Forelimb muscle (tissue), 1 donor: ENCODE measurements around the gene ACSBG1. TPM values are rescaled to one million over a fixed set of nuclear protein-coding genes. Genes with fewer than 3 reads are reported as not detected.
A peak's percentile ranks its signal among the peaks of the same experiment; 100 is the strongest.

Source experiments
- DNase-seq: peaks from one replicate; pipeline ENCODE4 v3.0.0-alpha.2; 2013; ENCODE audit warnings: low read depth
- polyA plus RNA-seq: library from polyadenylated mRNA; unstranded; fragments of 120-200 nt; gene quantifications from one replicate; pipeline ENCODE4 v1.2.1, GENCODE V29; 2013; ENCODE audit not compliant: insufficient read length

The ACSBG1 gene, protein sequence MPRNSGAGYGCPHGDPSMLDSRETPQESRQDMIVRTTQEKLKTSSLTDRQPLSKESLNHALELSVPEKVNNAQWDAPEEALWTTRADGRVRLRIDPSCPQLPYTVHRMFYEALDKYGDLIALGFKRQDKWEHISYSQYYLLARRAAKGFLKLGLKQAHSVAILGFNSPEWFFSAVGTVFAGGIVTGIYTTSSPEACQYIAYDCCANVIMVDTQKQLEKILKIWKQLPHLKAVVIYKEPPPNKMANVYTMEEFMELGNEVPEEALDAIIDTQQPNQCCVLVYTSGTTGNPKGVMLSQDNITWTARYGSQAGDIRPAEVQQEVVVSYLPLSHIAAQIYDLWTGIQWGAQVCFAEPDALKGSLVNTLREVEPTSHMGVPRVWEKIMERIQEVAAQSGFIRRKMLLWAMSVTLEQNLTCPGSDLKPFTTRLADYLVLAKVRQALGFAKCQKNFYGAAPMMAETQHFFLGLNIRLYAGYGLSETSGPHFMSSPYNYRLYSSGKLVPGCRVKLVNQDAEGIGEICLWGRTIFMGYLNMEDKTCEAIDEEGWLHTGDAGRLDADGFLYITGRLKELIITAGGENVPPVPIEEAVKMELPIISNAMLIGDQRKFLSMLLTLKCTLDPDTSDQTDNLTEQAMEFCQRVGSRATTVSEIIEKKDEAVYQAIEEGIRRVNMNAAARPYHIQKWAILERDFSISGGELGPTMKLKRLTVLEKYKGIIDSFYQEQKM
- polyA plus RNA-seq: 0.18 TPM

DNA sequence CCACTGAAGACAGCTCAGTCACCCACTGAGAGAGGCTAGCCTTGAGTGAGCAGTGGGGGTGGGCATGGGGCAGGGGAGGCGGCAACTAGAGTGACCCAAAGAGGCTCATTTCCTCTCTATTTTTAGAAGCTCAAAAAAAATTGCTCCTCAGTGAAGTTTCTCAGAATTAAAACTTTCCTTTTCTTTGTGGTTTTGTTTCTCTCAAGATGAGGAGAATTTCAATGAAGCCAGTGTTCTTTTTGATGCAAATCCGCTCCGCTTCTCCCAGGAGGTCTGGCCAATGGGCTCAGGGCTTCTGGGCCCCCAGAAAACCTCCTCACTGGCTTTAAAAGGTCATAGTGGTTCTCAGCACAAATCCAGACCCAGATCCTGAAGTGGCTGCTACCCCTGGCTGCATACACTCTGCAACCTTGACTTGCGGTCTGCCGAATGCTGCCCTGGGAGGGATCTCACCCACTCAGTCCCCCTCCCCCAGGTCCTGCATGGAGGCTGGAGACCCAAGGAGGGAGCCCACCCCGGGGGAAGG lies at the start of gene ACSBG1:
ACSBG1 (minus strand) TSS at position 51 of the 526 bp plus-strand sequence. CDS start 64 bp downstream, outside the sequence.
- no peak for DNase-seq

GRCh38 chr15:78282324-78282723 lies 48.0 kb upstream of the ACSBG1 start:
- no peak for DNase-seq

DNA sequence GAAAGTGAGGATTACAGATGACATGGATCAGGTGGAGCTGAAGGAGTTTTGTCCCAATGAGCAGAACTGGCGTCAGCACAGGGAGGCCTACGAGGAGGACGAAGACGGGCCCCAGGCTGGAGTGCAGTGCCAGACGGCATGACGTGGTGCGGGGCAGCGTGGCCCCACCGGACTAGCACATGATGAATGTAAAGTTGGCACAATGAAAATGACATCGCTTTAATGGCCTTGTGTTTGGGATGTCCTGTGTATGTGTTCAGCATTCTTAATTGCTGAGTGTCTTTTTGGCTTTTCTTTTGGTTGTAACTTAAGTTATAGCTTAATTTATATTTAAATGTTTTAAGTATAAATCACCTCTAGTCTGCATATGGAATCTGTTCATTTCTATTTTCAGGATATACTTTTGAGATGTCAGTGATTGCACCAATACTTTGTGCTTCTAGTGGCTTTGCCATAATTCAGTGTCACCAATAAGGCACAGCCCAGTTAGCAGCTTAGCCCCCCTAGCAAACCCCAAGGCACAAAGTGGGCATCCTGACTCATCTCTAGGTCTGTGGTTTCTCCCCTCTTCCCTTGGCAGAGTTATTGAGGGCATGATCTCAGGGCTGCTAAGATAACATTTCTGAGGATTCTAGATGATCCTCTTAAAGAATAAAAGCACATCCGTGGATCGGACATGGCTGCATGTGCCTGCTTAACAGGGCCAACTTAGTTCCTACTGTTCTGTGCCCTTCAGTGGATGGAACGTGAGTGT lies 46.1 kb upstream of the ACSBG1 start:
- no peak for DNase-seq

DNA sequence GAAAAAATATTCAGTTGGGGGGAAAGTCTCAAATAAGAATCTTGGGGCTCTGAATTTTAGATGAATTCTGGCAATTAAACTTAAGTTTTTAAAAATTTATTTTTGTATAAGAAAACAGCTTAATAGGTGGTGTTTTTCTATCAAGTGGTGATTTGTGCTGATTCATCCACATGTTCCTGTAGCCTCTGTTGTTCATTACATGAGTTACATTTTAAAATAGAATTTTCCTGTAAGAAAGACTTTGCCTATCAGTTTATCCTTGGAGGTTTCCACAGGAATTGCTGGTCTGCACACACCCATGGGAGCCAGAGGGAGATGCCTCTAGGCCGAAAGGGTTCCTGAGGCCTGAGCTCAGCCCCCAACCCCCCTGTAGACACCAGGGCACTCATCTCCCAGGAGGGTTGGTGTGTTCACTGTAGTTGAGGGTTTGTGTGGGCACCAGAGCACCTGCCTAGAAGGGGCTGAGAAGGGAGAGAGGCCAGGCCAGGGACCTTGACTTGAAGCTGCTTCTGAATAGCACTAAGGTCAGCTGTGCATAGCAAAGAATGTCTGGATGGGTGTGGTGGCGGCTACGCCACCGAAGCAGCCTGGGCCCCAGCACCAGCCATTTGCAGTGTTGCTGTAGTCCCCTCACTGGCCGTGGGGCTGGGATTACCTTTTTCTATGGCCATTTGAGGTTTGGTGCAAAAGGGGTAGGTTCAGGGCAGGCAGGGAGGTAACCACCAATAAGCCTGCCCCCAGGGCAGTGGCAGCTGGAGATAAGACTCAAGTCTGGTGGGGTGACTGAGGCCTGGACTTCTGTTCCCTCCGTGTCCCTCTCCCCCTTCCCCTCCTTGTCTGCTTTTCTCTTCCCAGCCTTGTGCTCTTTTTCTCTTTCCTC lies 41.9 kb upstream of the ACSBG1 start:
- no peak for DNase-seq

- no peak for DNase-seq
Observed at GRCh38 chr15:78274994-78275393, 40.6 kb upstream of the ACSBG1 start.

- no peak for DNase-seq
Observed at GRCh38 chr15:78272776-78273175, 38.4 kb upstream of the ACSBG1 start.

DNA sequence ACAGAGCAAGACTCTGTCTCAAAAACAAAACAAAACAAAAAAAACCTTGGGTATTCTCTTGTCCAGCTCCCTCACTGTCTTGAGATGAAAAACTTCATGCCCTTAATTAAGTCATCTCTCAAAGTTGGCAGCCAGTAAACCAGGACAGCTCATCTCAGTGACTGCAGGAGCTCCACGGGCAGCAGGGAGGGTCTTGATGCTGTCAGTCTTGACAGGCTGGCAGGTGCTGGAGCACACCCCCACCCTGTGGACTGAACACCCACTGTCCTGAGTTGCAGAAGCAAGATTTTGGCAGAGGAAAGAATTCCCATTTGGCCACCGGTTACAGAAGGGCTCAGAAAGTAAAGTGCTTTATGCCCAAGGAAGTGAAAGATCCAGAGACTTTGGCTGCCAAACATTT lies 38.0 kb upstream of the ACSBG1 start:
- no peak for DNase-seq

- no peak for DNase-seq
Observed at GRCh38 chr15:78266806-78267205, 32.4 kb upstream of the ACSBG1 start.

- no peak for DNase-seq
Observed at GRCh38 chr15:78266229-78266628, 31.9 kb upstream of the ACSBG1 start.

GRCh38 chr15:78265752-78266224 lies 31.4 kb upstream of the ACSBG1 start:
- DNase-seq: peak; percentile 11

DNA sequence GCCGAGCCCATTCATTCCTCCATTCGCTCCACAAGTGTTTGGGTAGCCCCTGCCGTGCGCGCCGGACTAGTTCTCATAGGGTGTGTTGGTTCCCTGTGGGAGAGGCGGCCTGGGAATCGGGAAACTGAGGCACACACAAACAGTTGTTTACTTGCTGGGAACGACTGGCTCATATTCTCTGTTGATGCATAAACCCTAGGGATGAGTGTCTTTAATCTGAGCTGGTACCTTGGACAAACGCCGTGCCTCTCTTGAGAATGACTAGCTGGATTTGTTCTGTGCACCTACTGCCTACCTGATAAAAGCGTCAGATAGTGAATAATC lies 30.7 kb upstream of the ACSBG1 start:
- no peak for DNase-seq

DNA sequence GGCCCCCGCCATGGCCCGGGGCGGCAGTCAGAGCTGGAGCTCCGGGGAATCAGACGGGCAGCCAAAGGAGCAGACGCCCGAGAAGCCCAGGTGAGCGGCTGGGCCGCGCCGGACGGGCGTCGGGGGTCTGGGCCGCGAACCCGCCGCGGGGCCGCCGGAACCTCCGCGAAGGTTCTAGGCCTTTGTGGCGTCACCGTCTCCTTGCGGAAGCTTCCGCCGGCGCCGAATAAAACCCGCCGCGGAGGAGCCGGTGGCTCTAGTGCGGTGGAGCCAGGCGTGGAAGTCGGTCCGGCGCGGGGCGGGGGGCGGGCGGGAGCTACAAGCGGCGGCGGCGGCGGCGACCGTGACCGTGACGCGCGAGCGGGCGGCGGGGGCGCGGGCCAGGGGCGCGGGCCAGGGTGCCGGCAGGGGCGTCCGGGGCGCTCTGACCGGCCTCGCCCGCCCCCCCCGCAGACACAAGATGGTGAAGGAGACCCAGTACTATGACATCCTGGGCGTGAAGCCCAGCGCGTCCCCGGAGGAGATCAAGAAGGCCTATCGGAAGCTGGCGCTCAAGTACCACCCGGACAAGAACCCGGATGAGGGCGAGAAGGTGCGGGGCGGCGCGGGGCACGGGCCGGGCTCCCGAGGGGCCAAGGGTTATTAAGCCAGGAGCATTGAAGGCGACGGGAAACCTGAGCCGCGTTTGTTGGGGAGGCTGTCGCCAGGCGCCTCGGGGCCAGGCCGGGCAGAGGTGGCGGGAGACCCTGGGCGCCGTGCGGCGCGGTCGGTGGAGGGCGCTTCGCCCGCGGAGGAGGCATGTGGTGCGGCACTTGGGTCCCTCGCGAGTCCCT lies 30.2 kb upstream of the ACSBG1 start, which contains the start of gene DNAJA4:
DNAJA4 (plus strand) TSS at position 259 of the 833 bp plus-strand sequence; CDS start at position 461, 202 bp downstream.
- no peak for DNase-seq

DNA sequence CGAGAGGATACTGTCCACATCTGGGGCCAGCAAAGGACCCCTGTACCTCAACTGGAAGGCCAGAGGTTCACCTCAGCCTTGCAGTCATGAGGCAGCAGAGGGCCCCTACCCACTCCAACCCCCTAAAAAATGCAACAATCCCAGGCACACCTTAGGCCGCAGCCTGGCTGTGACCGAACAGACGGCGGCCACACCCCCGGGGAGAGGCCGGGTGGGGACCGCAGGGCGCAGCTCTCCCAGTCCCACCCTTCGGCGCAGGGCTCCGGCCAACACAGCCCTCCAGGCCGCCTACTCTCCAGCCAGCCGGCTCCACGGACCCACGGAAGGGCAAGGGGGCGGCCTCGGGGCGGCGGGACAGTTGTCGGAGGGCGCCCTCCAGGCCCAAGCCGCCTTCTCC lies 29.5 kb upstream of the ACSBG1 start:
- no peak for DNase-seq

DNA sequence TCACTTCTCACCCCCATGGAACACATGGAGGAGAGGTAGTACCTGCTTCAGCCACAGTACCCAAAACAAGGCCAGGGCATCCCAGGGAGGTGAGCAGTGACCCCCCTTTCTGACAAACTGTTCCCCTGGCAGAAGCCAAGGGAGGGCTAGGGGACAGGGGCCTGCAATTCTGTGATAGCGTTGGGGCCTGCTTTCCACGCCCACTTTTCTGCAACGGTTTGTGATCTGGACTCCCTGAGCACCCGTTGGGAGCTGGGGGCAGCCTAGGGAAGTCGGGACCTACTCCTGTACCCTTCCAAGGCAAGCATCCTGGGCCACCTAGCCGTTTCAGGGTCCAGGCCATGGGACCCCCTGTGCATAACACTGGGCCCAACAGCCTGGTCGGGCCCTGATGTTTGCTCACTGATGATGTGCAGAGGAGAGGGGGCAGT lies 29.0 kb upstream of the ACSBG1 start:
- DNase-seq: no peak

GRCh38 chr15:78261062-78261461 lies 26.7 kb upstream of the ACSBG1 start:
- DNase-seq: no peak

GRCh38 chr15:78260489-78260888 lies 26.1 kb upstream of the ACSBG1 start:
- DNase-seq: no peak

DNA sequence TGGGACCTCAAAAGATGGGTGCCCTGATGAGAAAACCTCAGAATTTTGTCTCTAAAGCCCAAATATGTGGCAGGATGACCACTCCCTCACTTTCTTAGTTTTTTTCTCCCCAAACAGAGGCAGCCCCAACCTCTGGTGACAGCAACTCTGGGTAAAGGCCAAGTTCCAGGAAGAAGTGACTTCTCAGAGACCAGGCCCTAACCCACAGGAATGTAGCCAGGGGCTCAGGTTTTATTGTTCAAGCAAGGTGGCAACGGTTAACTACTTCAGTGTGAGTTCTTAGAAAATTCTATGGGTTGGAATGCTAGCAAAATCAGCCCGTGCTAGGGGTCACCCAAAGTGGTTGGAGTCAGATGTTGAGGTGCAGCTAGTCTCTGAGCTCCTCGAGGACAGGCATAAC lies 24.9 kb upstream of the ACSBG1 start:
- no peak for DNase-seq

DNA sequence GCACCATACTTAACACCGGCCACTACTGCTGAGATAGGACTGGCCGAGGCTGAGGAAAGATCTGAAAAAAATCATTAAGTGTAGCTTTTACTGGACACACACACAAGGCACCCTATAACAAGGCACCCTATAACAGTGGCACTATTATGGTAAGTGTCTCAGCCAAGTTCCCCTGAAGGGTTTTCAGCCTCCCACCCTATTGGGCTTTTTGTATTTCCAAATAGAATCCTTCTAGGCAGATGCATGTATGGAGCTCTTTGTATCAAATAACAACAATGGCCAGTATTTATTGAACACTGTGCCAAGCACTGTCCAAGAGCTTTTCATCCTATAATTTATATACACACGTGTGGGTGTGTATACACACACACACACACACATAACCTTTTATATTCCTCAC lies 23.3 kb upstream of the ACSBG1 start:
- DNase-seq: no peak

DNA sequence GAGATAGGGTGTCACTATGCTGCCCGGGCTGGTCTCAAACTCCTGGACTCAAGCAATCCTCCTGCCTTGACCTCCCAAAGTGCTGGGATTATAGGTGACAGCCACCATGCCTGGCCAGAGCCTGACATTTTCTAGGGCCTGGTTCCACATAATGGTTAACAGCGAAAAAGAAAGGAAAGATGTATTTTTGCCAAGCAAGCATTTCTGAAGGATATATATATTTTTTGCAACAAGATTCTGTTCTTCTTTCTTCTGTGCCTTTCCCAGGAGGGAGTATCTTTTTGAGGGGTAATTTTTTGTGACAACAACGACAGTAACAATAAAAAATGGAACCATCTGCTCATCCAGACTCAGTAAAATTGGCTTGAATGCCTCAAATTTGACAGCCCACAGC lies 21.7 kb upstream of the ACSBG1 start:
- DNase-seq: no peak

GRCh38 chr15:78255421-78256043 lies 21.2 kb upstream of the ACSBG1 start:
- DNase-seq: no peak
